Left renal cortex interstitium (tissue), 4 donors: ENCODE results near the gene PET117. TPM values are rescaled to one million over a fixed set of nuclear protein-coding genes. Genes with fewer than 3 reads are reported as not detected.
"Not testable (repeated sequence)": the region's sequence is repeated elsewhere in the genome, so short reads cannot be mapped to it uniquely, and the experiment has no call there.

Experiments used
- DNase-seq, 4 donors: peaks; one replicate each; pipeline ENCODE4 v3.0.0-alpha.2; 2013; ENCODE audit warnings: low read depth in 4 of 4, low spot score in 2 of 4, missing footprints in 1 of 4
- polyA plus RNA-seq, 4 donors: library from polyadenylated mRNA; unstranded; fragments of 120-200 nt; gene quantifications; one replicate each; pipeline ENCODE4 v1.2.1, GENCODE V29; 2013; ENCODE audit not compliant: insufficient read length in 4 of 4

The PET117 gene
- 10 to 100 TPM; 16.8 to 22.1 (median 18.5) TPM for polyA plus RNA-seq

GRCh38 chr20:18137412-18138265 lies at the start of gene PET117, which contains the start of gene KAT14:
TSS of gene PET117 (plus strand) at chr20:18137863. CDS start at chr20:18137956, 93 bp downstream.
TSS of gene KAT14 (plus strand) at chr20:18137863. CDS start at chr20:18142661, 4,798 bp downstream.
- peak; percentile 90 to 94 (median 92) for DNase-seq

- DNase-seq, result not testable (repeated sequence)
Measured at GRCh38 chr20:18088298-18088697, 49.4 kb upstream of the PET117 start.

- not testable (repeated sequence) for DNase-seq
Measured at GRCh38 chr20:18088841-18089240, 48.8 kb upstream of the PET117 start.

- DNase-seq, result no peak
Measured at GRCh38 chr20:18090044-18090443, 47.6 kb upstream of the PET117 start.

GRCh38 chr20:18090477-18090876 lies 47.2 kb upstream of the PET117 start:
- no peak for DNase-seq

GRCh38 chr20:18091623-18092022 lies 46.0 kb upstream of the PET117 start:
- no peak for DNase-seq

GRCh38 chr20:18092890-18093289 lies 44.8 kb upstream of the PET117 start:
- DNase-seq, result no peak

- no peak for DNase-seq
Measured at GRCh38 chr20:18093388-18093787, 44.3 kb upstream of the PET117 start.

- DNase-seq, result no peak
Measured at GRCh38 chr20:18094191-18094590, 43.5 kb upstream of the PET117 start.

GRCh38 chr20:18100569-18100968 lies 37.1 kb upstream of the PET117 start:
- not testable (repeated sequence) for DNase-seq

- DNase-seq, result no peak
Measured at GRCh38 chr20:18101125-18101810, 36.4 kb upstream of the PET117 start.

- DNase-seq, result no peak
Measured at GRCh38 chr20:18103497-18103896, 34.2 kb upstream of the PET117 start.

- no peak for DNase-seq
Measured at GRCh38 chr20:18108326-18108725, 29.3 kb upstream of the PET117 start.

- DNase-seq, result not testable (repeated sequence)
Measured at GRCh38 chr20:18128574-18128973, 9.1 kb upstream of the PET117 start.

GRCh38 chr20:18132663-18133062 lies 5.0 kb upstream of the PET117 start:
- no peak for DNase-seq

- DNase-seq, result no peak
Measured at GRCh38 chr20:18133962-18134361, 3.7 kb upstream of the PET117 start.

- DNase-seq, result no peak
Measured at GRCh38 chr20:18138266-18138582, 561 bp downstream of the PET117 start.

GRCh38 chr20:18138639-18139583 lies 1.2 kb downstream of the PET117 start:
- no peak for DNase-seq

GRCh38 chr20:18139832-18140231 lies 2.2 kb downstream of the PET117 start:
- DNase-seq, result no peak

GRCh38 chr20:18144541-18145099 lies 7.0 kb downstream of the PET117 start:
- DNase-seq, result no peak
